GM13977 (cell line): ENCODE measurements around the gene ATP10A.

Experiments
- DNase-seq: peaks from one replicate; pipeline ENCODE4 v3.0.0; 2012; ENCODE audit warnings: low spot score
- in situ Hi-C: fragments of 300-500 bp; cut with MboI; formaldehyde crosslinking; loops from one replicate; pipeline ENCODE4 v1.12.0; 2022; ENCODE audit warnings: low sequenced_read_pairs, low pct_unique_long_range_greater_than_20kb, mixed read lengths, inconsistent platforms; ENCODE audit not compliant: unreplicated experiment
- TF ChIP-seq, protein P1 (sequence below): IDR thresholded peaks from 2 replicates; pipeline ENCODE4 v1.5.1; 2012; ENCODE audit warnings: mild to moderate bottlenecking, control low read depth; ENCODE audit not compliant: insufficient read depth; ENCODE audit errors: extremely low read depth, missing control alignments

Gene ATP10A

DNA sequence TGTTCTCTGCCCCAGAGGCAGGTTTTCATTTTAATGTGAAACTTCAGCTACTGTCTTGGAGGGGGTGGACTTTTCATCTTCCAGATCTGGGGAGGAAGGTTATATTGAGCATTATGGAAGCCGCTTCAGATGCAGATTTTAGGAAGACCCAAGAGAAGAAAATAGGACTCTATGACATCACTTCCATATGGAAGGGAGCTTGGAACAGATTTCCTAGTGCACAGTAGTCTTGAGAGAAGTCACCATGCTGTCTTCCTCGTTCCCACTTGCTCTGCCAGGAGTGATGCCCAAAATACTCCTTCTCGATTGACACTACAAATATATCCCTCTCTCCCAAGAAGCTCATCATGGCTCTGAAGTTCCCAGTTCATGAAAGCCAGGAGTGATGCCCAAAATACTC lies 197.2 kb downstream of the ATP10A start:
- in situ Hi-C loops, result no loop called here
- no peak for DNase-seq
- TF ChIP-seq, protein P1, sequence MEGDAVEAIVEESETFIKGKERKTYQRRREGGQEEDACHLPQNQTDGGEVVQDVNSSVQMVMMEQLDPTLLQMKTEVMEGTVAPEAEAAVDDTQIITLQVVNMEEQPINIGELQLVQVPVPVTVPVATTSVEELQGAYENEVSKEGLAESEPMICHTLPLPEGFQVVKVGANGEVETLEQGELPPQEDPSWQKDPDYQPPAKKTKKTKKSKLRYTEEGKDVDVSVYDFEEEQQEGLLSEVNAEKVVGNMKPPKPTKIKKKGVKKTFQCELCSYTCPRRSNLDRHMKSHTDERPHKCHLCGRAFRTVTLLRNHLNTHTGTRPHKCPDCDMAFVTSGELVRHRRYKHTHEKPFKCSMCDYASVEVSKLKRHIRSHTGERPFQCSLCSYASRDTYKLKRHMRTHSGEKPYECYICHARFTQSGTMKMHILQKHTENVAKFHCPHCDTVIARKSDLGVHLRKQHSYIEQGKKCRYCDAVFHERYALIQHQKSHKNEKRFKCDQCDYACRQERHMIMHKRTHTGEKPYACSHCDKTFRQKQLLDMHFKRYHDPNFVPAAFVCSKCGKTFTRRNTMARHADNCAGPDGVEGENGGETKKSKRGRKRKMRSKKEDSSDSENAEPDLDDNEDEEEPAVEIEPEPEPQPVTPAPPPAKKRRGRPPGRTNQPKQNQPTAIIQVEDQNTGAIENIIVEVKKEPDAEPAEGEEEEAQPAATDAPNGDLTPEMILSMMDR, result no peak

DNA sequence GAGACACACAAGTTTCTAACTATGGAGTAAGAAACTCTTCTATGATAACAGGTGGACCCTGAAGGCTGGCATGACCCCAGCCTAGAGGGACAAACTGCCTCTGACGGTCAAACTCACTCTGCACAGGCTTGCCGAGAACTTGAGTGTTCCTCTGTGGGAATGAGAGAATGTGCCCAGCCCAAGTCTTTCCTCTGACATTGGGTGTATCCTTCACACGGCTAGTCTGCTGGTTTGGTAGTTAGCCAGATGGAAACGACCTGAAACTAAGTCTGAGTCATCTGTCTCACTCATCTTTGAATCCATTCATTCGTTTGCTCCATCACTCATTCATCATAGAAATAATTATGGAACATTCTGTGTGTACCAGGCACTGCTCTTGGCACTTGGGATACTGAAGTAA lies 198.4 kb downstream of the ATP10A start:
- TF ChIP-seq, protein P1, result no peak
- DNase-seq, result no peak
- in situ Hi-C loops, result no loop called here

DNA sequence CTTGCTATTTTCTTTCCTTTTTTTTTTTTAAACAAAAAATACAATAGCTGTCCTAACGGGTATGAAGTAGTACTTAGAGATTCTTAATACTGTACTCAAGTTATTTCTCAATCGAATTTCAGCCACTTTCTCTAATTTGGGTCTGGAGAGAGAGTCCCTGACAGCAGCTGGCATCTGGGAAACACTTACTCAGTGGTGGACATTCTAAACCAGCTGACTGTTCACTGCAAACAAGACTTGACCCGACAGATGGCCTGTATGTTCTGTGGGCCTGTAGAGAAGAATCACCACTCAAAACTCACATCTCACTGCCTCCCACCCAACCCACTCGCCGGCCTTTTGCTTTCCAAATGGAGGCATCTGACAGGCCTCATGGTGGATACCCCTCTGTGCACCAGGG lies 199.6 kb downstream of the ATP10A start:
- in situ Hi-C loops, result no loop called here
- TF ChIP-seq, protein P1, result no peak
- no peak for DNase-seq

DNA sequence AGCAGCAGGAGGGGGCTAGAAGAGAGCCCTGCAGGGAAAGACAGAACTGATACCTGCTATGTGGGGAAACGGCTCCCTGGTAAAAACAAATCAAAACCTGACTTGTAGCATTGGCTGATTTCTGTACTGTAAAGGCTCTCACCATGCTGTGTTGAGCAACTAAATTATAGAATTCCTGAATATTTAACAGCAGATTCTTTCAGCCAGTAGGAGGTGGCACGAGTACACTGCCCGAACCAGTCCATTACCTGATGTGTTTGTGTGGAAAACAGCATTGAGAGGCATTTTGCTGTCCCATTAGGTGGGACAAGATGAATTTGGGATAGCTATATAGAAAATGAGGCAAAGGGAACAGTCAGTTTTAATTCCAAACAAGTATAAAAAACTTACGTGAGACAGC lies 201.2 kb downstream of the ATP10A start:
- in situ Hi-C loops, result no loop called here
- DNase-seq, result no peak
- TF ChIP-seq, protein P1, result no peak

DNA sequence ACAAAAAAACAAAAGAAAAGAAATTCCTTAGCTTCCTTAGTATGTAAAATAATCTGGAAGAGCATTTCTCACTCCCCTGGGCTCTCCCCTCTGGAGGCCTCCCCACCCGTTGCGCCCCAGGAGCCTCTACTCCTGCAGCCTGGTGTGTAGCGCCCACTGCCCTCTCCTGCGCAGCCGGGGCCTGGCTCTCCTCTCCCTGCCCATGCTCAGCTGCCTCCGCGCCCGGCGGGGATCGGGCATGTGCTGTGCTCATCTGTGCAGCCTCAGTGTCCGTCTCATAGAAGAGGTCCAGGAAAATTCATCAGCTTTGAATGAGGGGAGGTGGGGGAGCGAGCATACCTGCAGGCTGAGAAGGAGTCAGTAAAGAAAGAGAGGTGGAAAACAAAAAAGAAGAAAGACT lies 203.9 kb downstream of the ATP10A start:
- no peak for DNase-seq
- TF ChIP-seq, protein P1, result no peak
- in situ Hi-C loops, result no loop called here

DNA sequence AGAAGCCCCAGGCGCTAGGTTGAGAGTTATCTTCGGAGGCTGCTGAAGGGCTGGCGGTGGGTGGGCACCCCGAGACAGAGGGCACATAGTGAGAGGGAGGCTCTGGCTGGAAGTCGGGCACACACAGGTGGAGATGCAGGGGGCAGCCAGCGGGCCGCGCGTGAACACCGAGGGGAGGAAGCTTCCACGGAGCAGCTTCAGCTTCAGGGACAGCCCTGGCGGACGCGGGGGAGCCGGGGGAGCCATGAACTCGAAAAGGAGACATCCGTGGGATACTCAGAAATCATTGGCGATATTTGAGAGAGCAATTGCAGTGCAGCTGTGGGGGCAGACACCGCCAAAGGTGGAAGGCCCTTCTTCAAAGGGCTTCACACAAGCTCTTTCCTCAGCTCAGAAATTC lies 204.6 kb downstream of the ATP10A start:
- TF ChIP-seq, protein P1, result no peak
- in situ Hi-C loops, result no loop called here
- DNase-seq, result no peak
